GM12872 (cell line): ENCODE results near the gene LRP1.

Experiments
- CTCF ChIP-seq: IDR thresholded peaks from 3 replicates; pipeline ENCODE4 v1.5.1; 2011; ENCODE audit warnings: low read depth, mild to moderate bottlenecking, low read length, moderate library complexity; ENCODE audit not compliant: insufficient read depth

The LRP1 gene

GRCh38 chr12:57158665-57159064, 30.4 kb downstream of the LRP1 start:
- TF ChIP-seq CTCF, result no peak

GRCh38 chr12:57159311-57159710, 31.0 kb downstream of the LRP1 start:
- no peak for TF ChIP-seq CTCF

GRCh38 chr12:57160040-57160439, 31.8 kb downstream of the LRP1 start:
- TF ChIP-seq CTCF, result no peak

GRCh38 chr12:57160741-57161140, 32.5 kb downstream of the LRP1 start:
- TF ChIP-seq CTCF, result no peak

GRCh38 chr12:57161491-57161890, 33.2 kb downstream of the LRP1 start:
- TF ChIP-seq CTCF, result no peak

GRCh38 chr12:57162553-57163125, 34.4 kb downstream of the LRP1 start:
- no peak for TF ChIP-seq CTCF

GRCh38 chr12:57164454-57164853, 36.2 kb downstream of the LRP1 start:
- no peak for TF ChIP-seq CTCF
